HepG2 (cell line): ENCODE measurements around the gene UBE2N. TPM values are rescaled to one million over a fixed set of nuclear protein-coding genes. Genes with fewer than 3 reads are reported as not detected.

ENCODE experiments used
- ATAC-seq: fragments of 200-7000 bp; cut with Tn5 transposase; 3 replicates; pipeline ENCODE4 v1.9.1; 2020; ENCODE audit warnings: mild to moderate bottlenecking, moderate library complexity
- BruUV-seq: library from RNA; stranded (reverse); fragments of 400-500 nt; replicated peaks from 2 replicates; lab custom pipeline; 2021; lab: Mats Ljungman, UMichigan
- CTCF ChIA-PET: fragments of 300-600 bp; formaldehyde crosslinking; extraction: SDS; loops from one replicate; lab custom pipeline; 2021; ENCODE audit warnings: low total read pairs, inconsistent platforms, low intra/inter-chr PET ratio; lab: Yijun Ruan, JAX
- POLR2A ChIA-PET: fragments of 350-600 bp; sonication (Branson Sonifier 250); formaldehyde crosslinking; loops from one replicate; lab custom pipeline; 2020; ENCODE audit warnings: antibody characterized with exemption, inconsistent platforms; lab: Yijun Ruan, JAX
- DNase-seq: peaks from one replicate; pipeline ENCODE4 v3.0.0-alpha.2; 2015; ENCODE audit warnings: low spot score
- FAIRE-seq: peaks from 3 replicates; lab custom pipeline; 2011; peaks lifted over from hg19 to GRCh38; lab: Jason Lieb, UNC
- H2AFZ ChIP-seq: one replicate; pipeline ENCODE4 v1.6.1; 2011; ENCODE audit warnings: low read length, inconsistent platforms
- H3K27ac ChIP-seq: fragments of 300-600 bp; 3 replicates; pipeline ENCODE4 v1.8.0; 2011; ENCODE audit warnings: mixed run types, mild to moderate bottlenecking, mixed read lengths, low read length, inconsistent platforms; ENCODE audit not compliant: insufficient read depth; ENCODE audit errors: extremely low read length
- H3K27me3 ChIP-seq, 2 experiments: fragments of 200-600 bp in 1 of 2; 2 replicates in 1 of 2; 3 replicates in 1 of 2; pipeline versions ENCODE4 v1.6.0 to v1.8.0; 2011; ENCODE audit warnings: low read length in 2 of 2, mild to moderate bottlenecking in 2 of 2, moderate library complexity in 2 of 2, inconsistent platforms in 1 of 2; ENCODE audit not compliant: insufficient read depth in 2 of 2, control insufficient read depth in 1 of 2
- H3K36me3 ChIP-seq, 2 experiments: fragments of 200-600 bp in 1 of 2; replicated peaks in 1 of 2; 2 replicates in 1 of 2; 3 replicates in 1 of 2; pipeline versions ENCODE4 v1.5.1 to v1.8.0; 2011; ENCODE audit warnings: low read length in 2 of 2, inconsistent platforms in 1 of 2; ENCODE audit not compliant: insufficient read depth in 2 of 2, control insufficient read depth in 1 of 2
- H3K4me1 ChIP-seq: 2 replicates; pipeline ENCODE4 v1.5.1; 2012; ENCODE audit warnings: low read length, inconsistent platforms; ENCODE audit not compliant: insufficient read depth
- H3K4me2 ChIP-seq: 2 replicates; pipeline ENCODE4 v1.6.0; 2011; ENCODE audit warnings: low read depth, low read length, inconsistent platforms
- H3K4me3 ChIP-seq, 3 experiments: fragments of 200-600 bp in 1 of 3; sonication (generic), shearing (Covaris generic) in 1 of 3; replicated peaks in 1 of 3; 2 replicates each; pipeline ENCODE4 v1.5.1; 2011 to 2016; ENCODE audit warnings: low read length in 3 of 3, inconsistent platforms in 2 of 3, low read depth in 2 of 3, mild to moderate bottlenecking in 2 of 3, control low read depth in 1 of 3, mixed read lengths in 1 of 3; ENCODE audit not compliant: insufficient read depth in 1 of 3
- H3K79me2 ChIP-seq: one replicate; pipeline ENCODE4 v1.6.1; 2011; ENCODE audit warnings: low read length, inconsistent platforms; ENCODE audit not compliant: insufficient read depth
- H3K9ac ChIP-seq: 2 replicates; pipeline ENCODE4 v1.6.0; 2011; ENCODE audit warnings: mild to moderate bottlenecking, low read depth, low read length, inconsistent platforms; ENCODE audit not compliant: insufficient read depth
- H3K9me3 ChIP-seq: 2 replicates; pipeline ENCODE4 v1.5.1; 2012; ENCODE audit warnings: mild to moderate bottlenecking, low read length
- H4K20me1 ChIP-seq: 2 replicates; pipeline ENCODE4 v1.6.0; 2011; ENCODE audit warnings: inconsistent platforms, mild to moderate bottlenecking, low read length, moderate library complexity; ENCODE audit not compliant: insufficient read depth
- BHLHE40 ChIP-seq: IDR thresholded peaks from 2 replicates; pipeline ENCODE4 v1.6.1; 2011; ENCODE audit warnings: low read length, improper control_type of control experiment
- CREB1 ChIP-seq, 2 experiments: fragments of 450-650 bp in 1 of 2; IDR thresholded peaks; 2 replicates each; pipeline ENCODE4 v1.6.1; 2016 to 2017; ENCODE audit warnings: control low read depth in 1 of 2, mild to moderate bottlenecking in 1 of 2, missing compliant biosample characterization in 1 of 2, missing genetic modification characterization in 1 of 2
- FOXO1 ChIP-seq: sonication (generic); formaldehyde crosslinking; IDR thresholded peaks from 2 replicates; pipeline ENCODE4 v1.4.0; 2020; ENCODE audit warnings: missing genetic modification reagents
- NCOA1 ChIP-seq: sonication (generic); formaldehyde crosslinking; IDR thresholded peaks from 2 replicates; pipeline ENCODE4 v1.9.0; 2021; ENCODE audit warnings: missing genetic modification reagents
- NCOR1 ChIP-seq: fragments of 200-600 bp; sonication (generic); IDR thresholded peaks from 2 replicates; pipeline ENCODE4 v1.7.0; 2017; ENCODE audit warnings: antibody characterized with exemption, low read length, borderline replicate concordance
- SIN3B ChIP-seq: fragments of 150-350 bp; IDR thresholded peaks from 2 replicates; pipeline ENCODE4 v1.6.1; 2014; ENCODE audit warnings: low read length
- SMARCE1 ChIP-seq: fragments of 450-650 bp; IDR thresholded peaks from 2 replicates; pipeline ENCODE4 v1.6.1; 2017; ENCODE audit warnings: borderline replicate concordance
- SNRNP70 ChIP-seq: fragments of 200-400 bp; formaldehyde crosslinking; IDR thresholded peaks from 2 replicates; pipeline ENCODE4 v1.6.1; 2017; ENCODE audit warnings: mild to moderate bottlenecking, low read depth, low read length, moderate library complexity
- TCF7 ChIP-seq: sonication (generic); IDR thresholded peaks from 2 replicates; pipeline ENCODE4 v1.6.1; 2016; ENCODE audit warnings: antibody characterized with exemption, low read depth
- ZBTB42 ChIP-seq: sonication (generic); formaldehyde crosslinking; IDR thresholded peaks from 2 replicates; pipeline ENCODE4 v1.5.0; 2020; ENCODE audit warnings: mild to moderate bottlenecking, missing genetic modification reagents
- ZNF180 ChIP-seq: sonication (generic); formaldehyde crosslinking; IDR thresholded peaks from 2 replicates; pipeline ENCODE4 v1.4.0; 2020; ENCODE audit warnings: low read depth, missing genetic modification reagents, borderline replicate concordance
- ZNF484 ChIP-seq: sonication (generic); formaldehyde crosslinking; IDR thresholded peaks from 2 replicates; pipeline ENCODE4 v1.5.1; 2020; ENCODE audit warnings: mild to moderate bottlenecking, low read depth, missing genetic modification reagents, borderline replicate concordance
- ZNF564 ChIP-seq: sonication (generic); formaldehyde crosslinking; IDR thresholded peaks from 2 replicates; pipeline ENCODE4 v1.8.1; 2023; ENCODE audit warnings: mild to moderate bottlenecking, missing genetic modification reagents
- ZNF615 ChIP-seq: sonication (generic); formaldehyde crosslinking; IDR thresholded peaks from 2 replicates; pipeline ENCODE4 v1.5.0; 2020; ENCODE audit warnings: mild to moderate bottlenecking, missing genetic modification reagents, borderline replicate concordance
- ZNF775 ChIP-seq: sonication (generic); formaldehyde crosslinking; IDR thresholded peaks from 2 replicates; pipeline ENCODE4 v1.4.0; 2020; ENCODE audit warnings: missing genetic modification reagents, mild to moderate bottlenecking, moderate library complexity, borderline replicate concordance
- ZSCAN31 ChIP-seq: sonication (generic); formaldehyde crosslinking; IDR thresholded peaks from 2 replicates; pipeline ENCODE4 v1.5.0; 2020; ENCODE audit warnings: low read depth, mild to moderate bottlenecking, missing genetic modification reagents
- WGBS: methylation state at CpG from one replicate; pipeline ENCODE4 v1.1.6; 2017; ENCODE audit warnings: low lambda C conversion rate; 5-methylcytosine and 5-hydroxymethylcytosine counted together
- in situ Hi-C: cut with HindIII; loops from 2 replicates; pipeline ENCODE4 v1.10.0; 2017; ENCODE audit warnings: low pct_unique_long_range_greater_than_20kb; ENCODE audit not compliant: extremely low pct_ligation_motif_present
- intact Hi-C: fragments of 100-400 bp; cut with micrococcal nuclease; formaldehyde crosslinking; loops from one replicate; pipeline ENCODE4 v1.10.0; 2022; ENCODE audit not compliant: unreplicated experiment
- polyA plus RNA-seq, 8 experiments: library from polyadenylated mRNA; depleted of rRNA in 3 of 8; stranded (reverse) in 7 of 8; unstranded in 1 of 8; fragments of >200 nt; fragmentation: Illumina TruSeq in 4 of 8; extraction: Trizol in 4 of 8; gene quantifications; 2 replicates each; pipeline versions ENCODE4 v1.2.1 to v1.2.3, GENCODE V29; 2011 to 2016; ENCODE audit warnings: low read depth in 4 of 8, missing spikeins in 1 of 8, mixed read lengths in 1 of 8; ENCODE audit not compliant: insufficient read depth in 1 of 8
- total RNA-seq, 5 experiments: library from RNA; depleted of rRNA; stranded (reverse); fragments of >200 nt; fragmentation: Illumina TruSeq; extraction: Trizol; gene quantifications; 2 replicates each; pipeline ENCODE4 v1.2.3, GENCODE V29; 2016; ENCODE audit warnings: low read depth in 1 of 5
- TF ChIP-seq, protein P1 (sequence below): sonication (generic); formaldehyde crosslinking; IDR thresholded peaks from 2 replicates; pipeline ENCODE4 v1.4.0; 2020; ENCODE audit warnings: missing genetic modification reagents
- TF ChIP-seq, protein P2 (sequence below): IDR thresholded peaks from 2 replicates; pipeline ENCODE4 v1.6.1; 2016; ENCODE audit warnings: low read depth, control low read depth
- TF ChIP-seq, protein P3 (sequence below): sonication (generic); formaldehyde crosslinking; IDR thresholded peaks from 2 replicates; pipeline ENCODE4 v1.4.0; 2020; ENCODE audit warnings: missing genetic modification reagents

The UBE2N gene
- total and polyA plus RNA-seq, 2 of the 13 experiments (the other 11 are each of a cell fraction or from before 2014, with no cell fraction given), result 188 to 197 TPM

DNA sequence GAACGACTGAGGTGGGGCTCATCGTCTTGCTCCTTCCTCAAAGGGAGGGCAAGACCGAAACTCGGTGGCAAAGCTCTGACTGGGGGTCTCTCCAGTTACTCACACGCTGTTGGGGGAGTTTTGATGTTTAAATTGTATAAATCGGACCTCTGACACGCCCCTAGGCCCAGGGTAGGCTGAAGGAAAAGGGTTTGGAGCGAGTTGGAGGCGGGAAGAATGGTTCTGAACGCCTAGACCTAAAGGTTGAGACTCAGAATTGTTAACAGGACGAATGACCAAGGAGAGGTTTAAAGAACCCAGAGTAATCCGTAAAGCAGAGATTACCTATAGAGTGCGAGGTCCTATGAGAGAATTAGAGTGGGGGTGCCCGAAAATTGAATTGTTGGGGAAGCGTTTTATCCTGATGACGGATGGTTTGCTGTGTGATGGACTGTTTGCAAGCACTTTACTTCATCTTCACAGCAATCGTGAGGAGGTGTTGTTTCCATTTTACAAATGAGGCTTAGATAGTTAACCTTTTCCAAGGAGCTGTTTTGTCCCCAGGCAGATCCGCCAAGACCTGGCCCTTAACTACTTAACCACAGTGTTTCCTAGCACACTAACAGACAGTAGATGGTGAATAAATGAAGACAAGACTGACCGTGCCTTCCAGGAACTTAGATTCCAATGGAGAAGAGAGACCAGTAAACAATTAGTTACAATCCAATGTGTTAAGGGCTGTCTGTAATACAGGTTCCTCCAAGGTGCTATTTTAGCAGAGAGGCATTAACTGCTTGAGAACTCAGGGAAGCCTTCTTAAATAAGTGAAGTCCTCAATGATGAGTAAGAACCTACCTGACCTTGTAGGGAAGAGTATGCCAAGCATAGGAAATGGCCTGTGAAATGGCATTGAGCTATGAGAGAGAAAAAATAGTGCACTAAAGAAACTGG, 929 bp upstream of the UBE2N start:
- peak overlapping the region; percentile 70 to 95 (median 76) for H3K4me3 ChIP-seq
- peaks cover 30% of the 10 kb centered on the region for H4K20me1 ChIP-seq
- ChIA-PET CTCF (no interaction called here), POLR2A (interaction anchor here (0.5 to 1.7 kb wide), 5 partner anchors 9 to 134 kb away, joined by 3 to 8 read pairs (median 4); partner anchors contain the start of gene MRPL42)
- no peak overlapping the region for H2AFZ ChIP-seq
- H3K4me2 ChIP-seq, result peak overlapping the region; percentile 99
- peaks cover 0 to 1% of the 10 kb centered on the region in 2 experiments; a peak in 1 of 5 replicates for H3K36me3 ChIP-seq
- peaks cover 48% of the 10 kb centered on the region for H3K79me2 ChIP-seq
- BruUV-seq, result TSS peak; percentile 91
- 4% methylated on average over 19 of the region's 19 CpGs for whole genome bisulfite sequencing
- in situ Hi-C loops (no loop called here), intact Hi-C loops (loop anchor here (1.0 kb wide), 1 partner anchor 25 kb away; the partner anchor contains the start of gene MRPL42)
- H3K27me3 ChIP-seq, result no peaks in the 10 kb centered on the region; a peak in 1 of 5 replicates
- peak overlapping the region; percentile 96 for H3K9ac ChIP-seq
- no peak for FAIRE-seq
- H3K27ac ChIP-seq, result peak overlapping the region; percentile 92
- peaks cover 55% of the 10 kb centered on the region for H3K4me1 ChIP-seq
- ATAC-seq, result peak; percentile 37
- no peaks in the 10 kb centered on the region for H3K9me3 ChIP-seq
- no peak for DNase-seq
- no peak for TF ChIP-seq BHLHE40
- TF ChIP-seq SIN3B, result 0 out of 2 replicates have a peak, but pooled peaks have one; percentile 33
- no peak; the same call in 1 of the 2 replicates for TF ChIP-seq ZSCAN31 (CRISPR knock-in tag)
- no peak for TF ChIP-seq SNRNP70
- TF ChIP-seq FOXO1 (CRISPR knock-in tag), result no peak
- no peak for TF ChIP-seq TCF7
- TF ChIP-seq, protein P1, sequence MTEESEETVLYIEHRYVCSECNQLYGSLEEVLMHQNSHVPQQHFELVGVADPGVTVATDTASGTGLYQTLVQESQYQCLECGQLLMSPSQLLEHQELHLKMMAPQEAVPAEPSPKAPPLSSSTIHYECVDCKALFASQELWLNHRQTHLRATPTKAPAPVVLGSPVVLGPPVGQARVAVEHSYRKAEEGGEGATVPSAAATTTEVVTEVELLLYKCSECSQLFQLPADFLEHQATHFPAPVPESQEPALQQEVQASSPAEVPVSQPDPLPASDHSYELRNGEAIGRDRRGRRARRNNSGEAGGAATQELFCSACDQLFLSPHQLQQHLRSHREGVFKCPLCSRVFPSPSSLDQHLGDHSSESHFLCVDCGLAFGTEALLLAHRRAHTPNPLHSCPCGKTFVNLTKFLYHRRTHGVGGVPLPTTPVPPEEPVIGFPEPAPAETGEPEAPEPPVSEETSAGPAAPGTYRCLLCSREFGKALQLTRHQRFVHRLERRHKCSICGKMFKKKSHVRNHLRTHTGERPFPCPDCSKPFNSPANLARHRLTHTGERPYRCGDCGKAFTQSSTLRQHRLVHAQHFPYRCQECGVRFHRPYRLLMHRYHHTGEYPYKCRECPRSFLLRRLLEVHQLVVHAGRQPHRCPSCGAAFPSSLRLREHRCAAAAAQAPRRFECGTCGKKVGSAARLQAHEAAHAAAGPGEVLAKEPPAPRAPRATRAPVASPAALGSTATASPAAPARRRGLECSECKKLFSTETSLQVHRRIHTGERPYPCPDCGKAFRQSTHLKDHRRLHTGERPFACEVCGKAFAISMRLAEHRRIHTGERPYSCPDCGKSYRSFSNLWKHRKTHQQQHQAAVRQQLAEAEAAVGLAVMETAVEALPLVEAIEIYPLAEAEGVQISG (CRISPR knock-in tag), result no peak
- no peak for TF ChIP-seq ZNF615 (CRISPR knock-in tag)
- TF ChIP-seq, protein P2, sequence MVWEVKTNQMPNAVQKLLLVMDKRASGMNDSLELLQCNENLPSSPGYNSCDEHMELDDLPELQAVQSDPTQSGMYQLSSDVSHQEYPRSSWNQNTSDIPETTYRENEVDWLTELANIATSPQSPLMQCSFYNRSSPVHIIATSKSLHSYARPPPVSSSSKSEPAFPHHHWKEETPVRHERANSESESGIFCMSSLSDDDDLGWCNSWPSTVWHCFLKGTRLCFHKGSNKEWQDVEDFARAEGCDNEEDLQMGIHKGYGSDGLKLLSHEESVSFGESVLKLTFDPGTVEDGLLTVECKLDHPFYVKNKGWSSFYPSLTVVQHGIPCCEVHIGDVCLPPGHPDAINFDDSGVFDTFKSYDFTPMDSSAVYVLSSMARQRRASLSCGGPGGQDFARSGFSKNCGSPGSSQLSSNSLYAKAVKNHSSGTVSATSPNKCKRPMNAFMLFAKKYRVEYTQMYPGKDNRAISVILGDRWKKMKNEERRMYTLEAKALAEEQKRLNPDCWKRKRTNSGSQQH (CRISPR knock-in tag), result no peak
- TF ChIP-seq ZNF180, result no peak; the same call in 1 of the 2 replicates
- TF ChIP-seq SMARCE1, result no peak
- no peak for TF ChIP-seq CREB1 (IDR thresholded peaks at IDR 0.05)
- TF ChIP-seq CREB1 (CRISPR knock-in tag; IDR thresholded peaks at IDR 0.05), result peak; percentile 52
- no peak for TF ChIP-seq NCOR1
- no peak for TF ChIP-seq NCOA1 (CRISPR knock-in tag)
- no peak for TF ChIP-seq ZNF484
- TF ChIP-seq, protein P3, sequence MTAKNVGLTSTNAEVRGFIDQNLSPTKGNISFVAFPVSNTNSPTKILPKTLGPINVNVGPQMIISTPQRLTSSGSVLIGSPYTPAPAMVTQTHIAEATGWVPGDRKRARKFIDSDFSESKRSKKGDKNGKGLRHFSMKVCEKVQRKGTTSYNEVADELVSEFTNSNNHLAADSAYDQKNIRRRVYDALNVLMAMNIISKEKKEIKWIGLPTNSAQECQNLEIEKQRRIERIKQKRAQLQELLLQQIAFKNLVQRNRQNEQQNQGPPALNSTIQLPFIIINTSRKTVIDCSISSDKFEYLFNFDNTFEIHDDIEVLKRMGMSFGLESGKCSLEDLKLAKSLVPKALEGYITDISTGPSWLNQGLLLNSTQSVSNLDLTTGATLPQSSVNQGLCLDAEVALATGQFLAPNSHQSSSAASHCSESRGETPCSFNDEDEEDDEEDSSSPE (CRISPR knock-in tag), result no peak
- TF ChIP-seq ZNF775 (CRISPR knock-in tag), result no peak
- no peak for TF ChIP-seq ZNF564 (CRISPR knock-in tag)
- no peak for TF ChIP-seq ZBTB42 (CRISPR knock-in tag)
